HG03095 (cell line): ENCODE data around the gene DSCAM.

ENCODE experiments used
- ATAC-seq: cut with Tn5 transposase; IDR thresholded peaks from one replicate; pipeline ENCODE4 v1.9.1; 2021; ENCODE audit warnings: moderate library complexity; ENCODE audit not compliant: unreplicated experiment

DSCAM gene

GRCh38 chr21:40021558-40022351 lies 825.2 kb downstream of the DSCAM start:
- ATAC-seq: no peak

GRCh38 chr21:40020651-40021050 lies 826.3 kb downstream of the DSCAM start:
- ATAC-seq: no peak

GRCh38 chr21:40018871-40019475 lies 828.0 kb downstream of the DSCAM start:
- ATAC-seq: no peak

DNA sequence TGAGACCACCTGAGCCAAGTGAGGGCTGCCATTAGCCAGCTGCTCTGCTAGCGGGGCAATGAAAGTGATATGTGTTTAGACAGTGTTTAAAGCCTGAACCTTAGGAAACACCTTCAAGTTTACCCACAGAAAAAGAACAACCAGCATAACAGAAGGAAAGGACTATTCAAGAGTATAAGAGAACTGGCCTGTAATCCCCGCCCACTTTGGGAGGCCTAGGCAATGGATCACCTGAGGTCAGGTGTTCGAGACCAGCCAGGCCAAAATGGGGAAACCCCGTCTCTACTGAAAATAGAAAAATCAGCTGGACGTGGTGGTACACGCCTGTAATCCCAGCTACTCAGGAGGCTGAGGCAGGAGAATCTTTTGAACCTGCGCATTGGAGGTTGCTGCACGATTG lies 830.3 kb downstream of the DSCAM start:
- ATAC-seq: no peak

GRCh38 chr21:40016234-40016633 lies 830.7 kb downstream of the DSCAM start:
- no peak for ATAC-seq

- ATAC-seq: no peak
Measured at GRCh38 chr21:40015818-40016217, 831.1 kb downstream of the DSCAM start.

DNA sequence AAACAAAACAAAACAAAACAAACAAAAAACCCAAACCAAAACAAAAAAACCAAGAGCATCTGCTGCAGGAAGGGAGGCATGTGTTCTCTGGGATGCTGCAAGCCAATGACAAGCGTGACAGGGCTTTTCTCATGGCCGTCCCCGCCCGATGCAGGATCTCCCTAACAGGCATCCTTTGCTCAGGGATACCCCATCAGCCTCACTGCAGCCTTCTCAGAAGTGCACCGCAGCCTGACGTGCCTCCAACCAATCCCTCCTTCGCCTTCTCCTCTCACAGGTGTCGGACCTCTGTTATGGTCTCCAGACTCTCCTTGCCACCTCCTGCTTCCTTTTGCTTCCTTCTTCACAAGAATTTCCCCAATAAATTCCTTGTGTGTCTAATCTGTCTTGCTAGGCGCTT lies 832.6 kb downstream of the DSCAM start:
- no peak for ATAC-seq

- ATAC-seq: no peak
Measured at GRCh38 chr21:40013001-40013735, 833.8 kb downstream of the DSCAM start.

GRCh38 chr21:40011371-40011770 lies 835.6 kb downstream of the DSCAM start:
- no peak for ATAC-seq

- no peak for ATAC-seq
Measured at GRCh38 chr21:40002978-40003377, 844.0 kb downstream of the DSCAM start.

GRCh38 chr21:39984286-39984991 lies 862.5 kb downstream of the DSCAM start:
- no peak for ATAC-seq

DNA sequence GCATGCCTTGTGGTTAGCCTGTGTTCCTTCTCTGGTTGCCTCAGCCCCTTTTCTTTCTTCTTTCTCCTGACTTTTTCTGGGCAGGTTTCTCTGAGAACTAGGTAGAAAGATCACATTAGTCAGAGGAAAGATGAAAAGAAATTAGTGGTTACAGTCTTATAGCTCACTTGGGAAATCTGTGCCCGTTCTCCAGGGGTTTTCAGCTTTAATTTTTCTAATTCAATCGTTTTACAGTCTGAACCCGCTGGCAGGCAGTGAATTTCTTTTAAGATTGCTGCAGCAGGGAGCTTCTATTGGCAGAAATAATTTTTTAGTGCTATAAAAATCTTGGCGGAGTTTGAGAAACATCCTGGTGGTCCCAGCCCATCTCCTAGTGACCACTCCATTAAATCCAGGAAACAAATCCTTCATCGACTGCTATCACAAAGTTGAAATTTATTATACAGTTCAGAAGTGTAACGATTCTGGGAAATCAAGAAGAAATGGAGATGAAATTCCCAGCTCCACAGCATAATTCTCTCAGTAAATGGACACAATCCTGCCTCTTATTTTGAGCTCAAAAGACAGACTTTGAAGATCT lies 866.6 kb downstream of the DSCAM start:
- ATAC-seq: no peak

GRCh38 chr21:39979321-39979720 lies 867.6 kb downstream of the DSCAM start:
- ATAC-seq: no peak

GRCh38 chr21:39976800-39977199 lies 870.2 kb downstream of the DSCAM start:
- no peak for ATAC-seq

DNA sequence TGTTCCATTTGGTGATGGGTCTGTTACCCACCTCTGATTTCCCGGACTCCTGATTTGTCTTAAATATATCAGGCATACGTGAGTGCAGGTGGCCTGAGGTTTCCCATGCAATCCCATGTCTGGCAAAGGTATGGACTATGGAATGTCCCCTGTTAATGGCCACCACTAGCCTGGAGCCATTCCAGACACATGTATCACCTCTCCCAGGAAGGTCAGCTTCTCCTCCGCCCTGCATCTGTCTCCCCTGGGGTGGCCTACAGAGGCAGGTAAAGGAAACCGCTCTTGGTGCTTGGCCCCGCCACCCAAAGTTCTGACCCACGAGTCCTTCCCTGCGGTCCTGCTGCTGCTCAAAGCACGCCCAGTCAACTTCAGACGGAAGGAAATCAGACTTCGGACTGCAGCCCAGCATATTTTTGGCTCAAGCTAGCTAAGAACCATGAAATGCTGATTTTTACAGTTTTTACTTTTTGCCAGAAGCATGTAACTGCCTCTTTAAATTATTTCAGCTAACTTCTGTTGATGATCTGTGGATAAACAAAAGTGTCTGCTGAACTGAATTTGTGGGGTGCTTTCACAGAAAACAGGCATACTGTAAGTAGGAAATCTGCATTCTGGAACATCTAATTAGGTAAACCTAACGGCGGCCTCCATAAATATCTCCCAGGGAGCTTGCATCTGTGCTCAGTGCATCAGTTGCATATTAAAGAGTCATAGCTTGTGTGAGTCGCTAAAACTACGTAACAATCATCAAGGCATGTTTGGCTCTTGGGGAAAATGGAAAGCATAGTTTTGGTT lies 873.8 kb downstream of the DSCAM start:
- ATAC-seq: no peak

GRCh38 chr21:39972471-39972870 lies 874.5 kb downstream of the DSCAM start:
- no peak for ATAC-seq

- no peak for ATAC-seq
Measured at GRCh38 chr21:39971956-39972355, 875.0 kb downstream of the DSCAM start.

- ATAC-seq: no peak
Measured at GRCh38 chr21:39969691-39970364, 877.1 kb downstream of the DSCAM start.

- no peak for ATAC-seq
Measured at GRCh38 chr21:39968010-39968409, 878.9 kb downstream of the DSCAM start.

DNA sequence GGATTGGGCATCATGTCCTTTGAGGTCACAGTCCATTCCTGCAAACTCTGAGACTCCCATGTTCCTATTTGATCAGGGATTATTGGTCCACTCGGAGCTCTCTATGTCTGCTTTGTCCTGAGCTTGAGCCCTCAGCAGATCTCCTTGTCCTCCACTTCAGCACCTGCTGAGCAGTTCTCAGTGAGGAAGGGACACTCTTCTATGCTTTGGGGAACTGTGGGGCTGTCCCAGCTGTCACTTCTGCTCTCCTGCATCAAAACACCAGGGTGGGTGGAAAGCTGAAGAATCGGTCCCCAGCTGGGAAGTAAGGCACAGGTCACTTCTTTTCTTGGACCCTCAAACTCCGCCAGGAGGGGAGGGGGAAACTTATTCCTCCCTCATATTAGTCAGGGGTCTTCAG lies 880.2 kb downstream of the DSCAM start:
- ATAC-seq: no peak
